ENCODE measurements around the gene GNAL. TPM values are rescaled to one million over a fixed set of nuclear protein-coding genes. Genes with fewer than 3 reads are reported as not detected.
"Not testable (repeated sequence)": the region's sequence is repeated elsewhere in the genome, so short reads cannot be mapped to it uniquely, and the experiment has no call there.

GNAL gene
- total RNA-seq, 1 donor from 2014 or later = 2.6 TPM

- Histone ChIP-seq H3K4me1 (ENCODE audit: control insufficient read depth in 3 of 3, insufficient read depth in 3 of 3, low read length in 3 of 3) (no peaks in the 10 kb centered on the region), H3K27me3 (ENCODE audit: control insufficient read depth in 3 of 3, insufficient read depth in 3 of 3, low read length in 3 of 3) (peaks cover 5 to 46% (median 27%) of the 10 kb centered on the region in 3 donors), H3K4me3 (ENCODE audit: low read length in 3 of 3) (no peak overlapping the region), H3K9ac (ENCODE audit: low read depth in 1 of 3, low read length in 3 of 3) (no peak overlapping the region), H3K27ac (ENCODE audit: low read depth, low read length) (no peak overlapping the region), H3K9me3 (ENCODE audit: control insufficient read depth in 3 of 3, low read length in 3 of 3) (no peaks in the 10 kb centered on the region), H3K36me3 (ENCODE audit: control insufficient read depth in 3 of 3, insufficient read depth in 3 of 3, low read length in 3 of 3) (no peaks in the 10 kb centered on the region)
Measured at GRCh38 chr18:11676867-11677266, 12.2 kb upstream of the GNAL start.

GRCh38 chr18:11678211-11678610, 10.9 kb upstream of the GNAL start:
- Histone ChIP-seq H3K27me3 (ENCODE audit: control insufficient read depth in 3 of 3, insufficient read depth in 3 of 3, low read length in 3 of 3) (peaks cover 5 to 38% (median 19%) of the 10 kb centered on the region in 3 donors), H3K36me3 (ENCODE audit: control insufficient read depth in 3 of 3, insufficient read depth in 3 of 3, low read length in 3 of 3) (no peaks in the 10 kb centered on the region), H3K9me3 (ENCODE audit: control insufficient read depth in 3 of 3, low read length in 3 of 3) (no peaks in the 10 kb centered on the region), H3K27ac (ENCODE audit: low read depth, low read length) (no peak overlapping the region), H3K9ac (ENCODE audit: low read depth in 1 of 3, low read length in 3 of 3) (no peak overlapping the region), H3K4me3 (ENCODE audit: low read length in 3 of 3) (no peak overlapping the region), H3K4me1 (ENCODE audit: control insufficient read depth in 3 of 3, insufficient read depth in 3 of 3, low read length in 3 of 3) (no peaks in the 10 kb centered on the region)

- Histone ChIP-seq H3K27me3 (ENCODE audit: control insufficient read depth in 3 of 3, insufficient read depth in 3 of 3, low read length in 3 of 3) (peaks cover 20 to 34% (median 21%) of the 10 kb centered on the region in 3 donors), H3K9me3 (ENCODE audit: control insufficient read depth in 3 of 3, low read length in 3 of 3) (no peaks in the 10 kb centered on the region), H3K36me3 (ENCODE audit: control insufficient read depth in 3 of 3, insufficient read depth in 3 of 3, low read length in 3 of 3) (no peaks in the 10 kb centered on the region)
Measured at GRCh38 chr18:11689669-11690565, 853 bp downstream of the GNAL start.

GRCh38 chr18:11690660-11691059, 1.6 kb downstream of the GNAL start:
- H3K4me1 ChIP-seq (ENCODE audit: control insufficient read depth in 3 of 3, insufficient read depth in 3 of 3, low read length in 3 of 3); H3K9me3 ChIP-seq (ENCODE audit: control insufficient read depth in 3 of 3, low read length in 3 of 3); H3K9ac ChIP-seq (ENCODE audit: low read depth in 1 of 3, low read length in 3 of 3); H3K4me3 ChIP-seq (ENCODE audit: low read length in 3 of 3); H3K27ac ChIP-seq (ENCODE audit: low read depth, low read length); H3K36me3 ChIP-seq (ENCODE audit: control insufficient read depth in 3 of 3, insufficient read depth in 3 of 3, low read length in 3 of 3): not testable (repeated sequence)
- peaks cover 21 to 34% (median 21%) of the 10 kb centered on the region in 3 donors for H3K27me3 ChIP-seq (ENCODE audit: control insufficient read depth in 3 of 3, insufficient read depth in 3 of 3, low read length in 3 of 3)

More at GRCh38 chr18:11689669-11690565, 853 bp downstream of the GNAL start:
- Histone ChIP-seq H3K9ac (ENCODE audit: low read depth in 1 of 3, low read length in 3 of 3) (peak overlapping the region in 1 of 3 donors; percentile 45), H3K4me3 (ENCODE audit: low read length in 3 of 3) (peak overlapping the region; percentile 43 to 67 (median 65)), H3K27ac (ENCODE audit: low read depth, low read length) (no peak overlapping the region), H3K4me1 (ENCODE audit: control insufficient read depth in 3 of 3, insufficient read depth in 3 of 3, low read length in 3 of 3) (peaks cover 6 to 9% (median 8%) of the 10 kb centered on the region in 3 donors)

GRCh38 chr18:11695736-11696135, 6.7 kb downstream of the GNAL start:
- Histone ChIP-seq H3K27me3 (ENCODE audit: control insufficient read depth in 3 of 3, insufficient read depth in 3 of 3, low read length in 3 of 3) (peaks cover 7 to 9% (median 8%) of the 10 kb centered on the region in 3 donors), H3K36me3 (ENCODE audit: control insufficient read depth in 3 of 3, insufficient read depth in 3 of 3, low read length in 3 of 3) (no peaks in the 10 kb centered on the region), H3K9me3 (ENCODE audit: control insufficient read depth in 3 of 3, low read length in 3 of 3) (no peaks in the 10 kb centered on the region), H3K4me1 (ENCODE audit: control insufficient read depth in 3 of 3, insufficient read depth in 3 of 3, low read length in 3 of 3) (no peaks in the 10 kb centered on the region), H3K27ac (ENCODE audit: low read depth, low read length) (no peak overlapping the region), H3K9ac (ENCODE audit: low read depth in 1 of 3, low read length in 3 of 3) (no peak overlapping the region), H3K4me3 (ENCODE audit: low read length in 3 of 3) (no peak overlapping the region)

GRCh38 chr18:11696451-11696850, 7.4 kb downstream of the GNAL start:
- Histone ChIP-seq H3K4me1 (ENCODE audit: control insufficient read depth in 3 of 3, insufficient read depth in 3 of 3, low read length in 3 of 3) (no peaks in the 10 kb centered on the region), H3K27me3 (ENCODE audit: control insufficient read depth in 3 of 3, insufficient read depth in 3 of 3, low read length in 3 of 3) (peaks cover 7 to 9% (median 8%) of the 10 kb centered on the region in 3 donors), H3K9ac (ENCODE audit: low read depth in 1 of 3, low read length in 3 of 3) (no peak overlapping the region), H3K36me3 (ENCODE audit: control insufficient read depth in 3 of 3, insufficient read depth in 3 of 3, low read length in 3 of 3) (no peaks in the 10 kb centered on the region), H3K27ac (ENCODE audit: low read depth, low read length) (no peak overlapping the region), H3K9me3 (ENCODE audit: control insufficient read depth in 3 of 3, low read length in 3 of 3) (no peaks in the 10 kb centered on the region), H3K4me3 (ENCODE audit: low read length in 3 of 3) (no peak overlapping the region)

GRCh38 chr18:11700876-11701275, 11.8 kb downstream of the GNAL start:
- Histone ChIP-seq H3K36me3 (ENCODE audit: control insufficient read depth in 3 of 3, insufficient read depth in 3 of 3, low read length in 3 of 3) (no peaks in the 10 kb centered on the region), H3K4me1 (ENCODE audit: control insufficient read depth in 3 of 3, insufficient read depth in 3 of 3, low read length in 3 of 3) (no peaks in the 10 kb centered on the region), H3K27ac (ENCODE audit: low read depth, low read length) (no peak overlapping the region), H3K4me3 (ENCODE audit: low read length in 3 of 3) (no peak overlapping the region), H3K9me3 (ENCODE audit: control insufficient read depth in 3 of 3, low read length in 3 of 3) (no peaks in the 10 kb centered on the region), H3K9ac (ENCODE audit: low read depth in 1 of 3, low read length in 3 of 3) (no peak overlapping the region), H3K27me3 (ENCODE audit: control insufficient read depth in 3 of 3, insufficient read depth in 3 of 3, low read length in 3 of 3) (no peaks in the 10 kb centered on the region)

- Histone ChIP-seq H3K27ac (ENCODE audit: low read depth, low read length) (no peak overlapping the region), H3K4me3 (ENCODE audit: low read length in 3 of 3) (no peak overlapping the region), H3K36me3 (ENCODE audit: control insufficient read depth in 3 of 3, insufficient read depth in 3 of 3, low read length in 3 of 3) (no peaks in the 10 kb centered on the region), H3K27me3 (ENCODE audit: control insufficient read depth in 3 of 3, insufficient read depth in 3 of 3, low read length in 3 of 3) (no peaks in the 10 kb centered on the region), H3K4me1 (ENCODE audit: control insufficient read depth in 3 of 3, insufficient read depth in 3 of 3, low read length in 3 of 3) (no peaks in the 10 kb centered on the region), H3K9me3 (ENCODE audit: control insufficient read depth in 3 of 3, low read length in 3 of 3) (no peaks in the 10 kb centered on the region), H3K9ac (ENCODE audit: low read depth in 1 of 3, low read length in 3 of 3) (no peak overlapping the region)
Measured at GRCh38 chr18:11710578-11710977, 21.5 kb downstream of the GNAL start.

GRCh38 chr18:11713756-11714155, 24.7 kb downstream of the GNAL start:
- Histone ChIP-seq H3K9ac (ENCODE audit: low read depth in 1 of 3, low read length in 3 of 3) (no peak overlapping the region), H3K4me3 (ENCODE audit: low read length in 3 of 3) (no peak overlapping the region), H3K27ac (ENCODE audit: low read depth, low read length) (no peak overlapping the region), H3K9me3 (ENCODE audit: control insufficient read depth in 3 of 3, low read length in 3 of 3) (no peaks in the 10 kb centered on the region), H3K4me1 (ENCODE audit: control insufficient read depth in 3 of 3, insufficient read depth in 3 of 3, low read length in 3 of 3) (no peaks in the 10 kb centered on the region), H3K36me3 (ENCODE audit: control insufficient read depth in 3 of 3, insufficient read depth in 3 of 3, low read length in 3 of 3) (no peaks in the 10 kb centered on the region), H3K27me3 (ENCODE audit: control insufficient read depth in 3 of 3, insufficient read depth in 3 of 3, low read length in 3 of 3) (no peaks in the 10 kb centered on the region)

GRCh38 chr18:11714244-11714918, 25.3 kb downstream of the GNAL start:
- Histone ChIP-seq H3K9me3 (ENCODE audit: control insufficient read depth in 3 of 3, low read length in 3 of 3) (no peaks in the 10 kb centered on the region), H3K4me1 (ENCODE audit: control insufficient read depth in 3 of 3, insufficient read depth in 3 of 3, low read length in 3 of 3) (no peaks in the 10 kb centered on the region), H3K4me3 (ENCODE audit: low read length in 3 of 3) (no peak overlapping the region), H3K27me3 (ENCODE audit: control insufficient read depth in 3 of 3, insufficient read depth in 3 of 3, low read length in 3 of 3) (no peaks in the 10 kb centered on the region), H3K9ac (ENCODE audit: low read depth in 1 of 3, low read length in 3 of 3) (no peak overlapping the region), H3K27ac (ENCODE audit: low read depth, low read length) (no peak overlapping the region), H3K36me3 (ENCODE audit: control insufficient read depth in 3 of 3, insufficient read depth in 3 of 3, low read length in 3 of 3) (no peaks in the 10 kb centered on the region)

All from skeletal muscle tissue (tissue), 4 donors.